Stimulated activated CD8-positive, alpha-beta memory T cell treated with anti-CD3 and anti-CD28 coated beads, Interleukin-2, amount 100 ng/mL, for 1 hour (primary cell): ENCODE measurements around the gene RASSF6.
"Not testable (repeated sequence)": the region's sequence is repeated elsewhere in the genome, so short reads cannot be mapped to it uniquely, and the experiment has no call there.

ENCODE experiments used
- DNase-seq, 2 donors: peaks; one replicate each; pipeline ENCODE4 v3.0.0-alpha.2; 2020; ENCODE audit warnings: low read depth in 2 of 2

Gene RASSF6

DNA sequence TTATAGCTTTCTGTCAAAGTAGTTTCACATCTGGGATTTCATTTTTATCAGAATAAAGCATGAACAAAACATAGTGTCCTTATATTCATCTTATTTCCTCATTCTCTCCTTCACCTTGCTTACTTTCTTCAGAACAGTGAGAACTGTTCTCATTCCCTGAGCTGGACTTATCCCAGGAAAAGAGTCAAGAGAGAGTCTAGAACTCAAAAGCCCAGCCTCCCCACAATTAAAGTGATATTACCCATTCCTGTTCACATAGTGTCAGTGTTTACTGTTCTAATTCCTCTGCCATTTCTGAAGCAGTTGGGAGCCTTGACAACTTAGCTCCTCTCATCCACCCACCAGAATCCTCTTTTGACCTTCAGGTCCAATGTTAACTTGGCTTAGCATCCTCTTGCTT lies 42.9 kb downstream of the RASSF6 start:
- no peak for DNase-seq

DNA sequence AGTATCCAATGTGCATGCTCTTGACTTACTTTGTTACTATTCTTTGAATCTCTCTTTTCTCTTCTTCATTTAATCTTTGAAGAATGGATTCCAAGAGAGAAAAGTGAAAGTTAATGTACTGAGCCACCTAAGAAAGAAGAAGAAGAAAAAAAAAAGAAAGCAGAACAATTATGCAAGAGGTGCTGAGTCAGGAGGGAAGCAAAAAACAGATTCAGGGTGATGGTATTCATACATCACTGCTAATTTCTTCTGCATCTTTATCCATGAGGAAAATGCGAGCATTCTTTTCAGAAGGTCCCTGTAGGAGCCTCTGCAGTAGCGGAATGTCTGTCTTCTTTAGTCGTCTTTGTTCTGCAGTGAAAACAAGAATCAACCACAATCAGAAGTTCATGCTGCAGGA lies 43.9 kb downstream of the RASSF6 start:
- DNase-seq = no peak

DNA sequence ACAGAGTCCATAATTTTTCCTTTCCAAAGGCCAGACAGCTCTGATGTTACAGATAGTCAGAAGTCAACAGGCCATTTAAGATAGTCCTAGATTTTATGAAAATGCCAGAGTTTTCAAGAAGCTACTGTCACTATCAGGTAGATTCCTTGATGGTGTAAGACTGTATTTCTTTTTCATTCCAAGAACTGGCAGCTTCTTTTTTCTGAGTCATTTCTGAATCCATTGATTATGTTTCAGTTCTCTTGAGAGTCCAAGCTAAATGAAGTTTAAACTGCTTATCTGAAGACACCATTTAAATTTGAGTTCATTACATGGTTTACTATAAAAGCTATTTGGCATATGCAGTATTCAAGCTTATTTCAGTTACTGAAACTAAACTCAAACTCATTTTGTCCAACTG lies 44.6 kb downstream of the RASSF6 start:
- DNase-seq = no peak

DNA sequence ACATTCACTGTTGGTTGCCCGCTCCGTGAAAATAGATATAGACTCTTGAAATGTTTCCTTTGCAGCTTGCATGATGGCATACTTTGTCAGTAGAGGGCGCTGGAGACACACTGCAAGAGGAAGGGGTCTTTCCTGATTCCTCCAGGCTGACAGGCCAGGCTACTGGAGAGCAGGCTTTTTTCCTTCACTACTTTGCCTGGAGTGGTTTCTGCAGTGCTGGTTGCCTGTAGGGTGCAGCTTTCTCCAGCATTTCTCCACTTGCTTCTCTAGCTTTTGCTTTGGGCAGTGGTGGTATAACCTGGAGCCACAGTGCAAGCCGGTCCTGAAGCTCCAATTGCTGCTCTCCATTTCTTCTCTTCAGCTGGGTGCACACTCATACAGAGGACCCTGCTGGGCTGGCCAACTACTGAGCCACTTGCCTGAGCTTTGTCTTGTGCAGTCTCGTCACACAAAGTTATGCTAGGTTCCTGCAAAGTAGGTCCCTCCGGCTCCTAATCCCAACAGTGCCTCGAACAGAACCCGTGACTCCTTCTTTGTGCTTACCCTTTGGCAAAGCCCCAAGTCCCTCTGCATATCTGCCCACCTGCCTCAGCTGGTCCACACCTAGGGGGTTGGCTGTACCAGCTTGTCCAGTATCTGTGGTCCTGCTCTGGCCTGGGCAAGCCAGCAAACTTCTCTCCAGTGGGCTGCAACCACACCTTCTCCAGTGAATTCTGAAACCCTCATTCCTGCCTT lies 46.3 kb downstream of the RASSF6 start:
- DNase-seq = no peak

DNA sequence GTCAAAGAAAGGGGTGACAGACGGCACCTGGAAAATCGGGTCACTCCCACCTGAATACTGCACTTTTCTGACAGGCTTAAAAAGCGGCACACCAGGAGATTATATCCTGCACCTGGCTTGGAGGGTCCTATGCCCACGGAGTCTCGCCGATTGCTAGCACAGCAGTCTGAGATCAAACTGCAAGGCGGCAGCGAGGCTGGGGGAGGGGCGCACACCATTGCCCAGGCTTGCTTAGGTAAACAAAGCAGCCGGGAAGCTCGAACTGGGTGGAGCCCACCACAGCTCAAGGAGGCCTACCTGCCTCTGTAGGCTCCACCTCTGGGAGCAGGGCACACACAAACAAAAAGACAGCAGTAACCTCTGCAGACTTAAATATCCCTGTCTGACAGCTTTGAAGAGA lies 69.4 kb downstream of the RASSF6 start:
- DNase-seq = not testable (repeated sequence)

DNA sequence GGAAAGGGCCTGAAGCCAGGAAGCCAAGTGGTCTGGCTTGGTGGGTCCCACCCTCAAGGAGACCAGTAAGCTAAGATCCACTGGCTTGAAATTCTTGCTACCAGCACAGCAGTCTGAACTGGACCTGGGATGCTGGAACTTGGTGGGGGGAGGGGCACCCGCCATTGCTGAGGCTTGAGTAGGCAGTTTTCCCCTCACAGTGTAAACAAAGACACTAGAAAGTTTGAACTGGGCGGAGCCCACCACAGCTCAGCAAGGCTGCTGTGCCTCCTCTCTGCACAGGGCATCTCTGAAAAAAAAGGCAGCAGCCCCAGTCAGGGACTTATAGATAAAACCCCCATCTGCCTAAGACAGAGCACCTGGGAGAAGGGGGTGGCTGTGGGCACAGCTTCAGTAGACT lies 75.6 kb downstream of the RASSF6 start:
- DNase-seq = no peak

DNA sequence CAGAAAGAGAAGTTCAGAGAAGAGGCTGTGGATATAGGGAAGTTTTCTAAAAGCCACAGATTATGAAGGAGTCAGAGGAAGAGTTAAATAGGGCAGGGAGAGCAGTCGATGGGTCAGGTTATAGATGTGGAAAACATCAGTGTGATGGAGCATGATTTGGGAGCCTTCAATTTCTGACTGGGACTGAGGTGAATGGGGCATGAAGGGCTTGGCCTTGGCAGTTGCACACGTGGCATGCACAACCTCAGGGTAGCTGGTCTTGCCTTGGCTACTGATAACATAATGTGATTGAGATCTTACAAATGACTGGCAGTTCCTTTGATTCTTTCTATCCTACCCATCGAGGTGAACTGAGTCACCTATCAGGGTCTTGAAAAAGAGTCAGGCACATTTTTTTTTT lies 79.0 kb downstream of the RASSF6 start:
- no peak for DNase-seq

DNA sequence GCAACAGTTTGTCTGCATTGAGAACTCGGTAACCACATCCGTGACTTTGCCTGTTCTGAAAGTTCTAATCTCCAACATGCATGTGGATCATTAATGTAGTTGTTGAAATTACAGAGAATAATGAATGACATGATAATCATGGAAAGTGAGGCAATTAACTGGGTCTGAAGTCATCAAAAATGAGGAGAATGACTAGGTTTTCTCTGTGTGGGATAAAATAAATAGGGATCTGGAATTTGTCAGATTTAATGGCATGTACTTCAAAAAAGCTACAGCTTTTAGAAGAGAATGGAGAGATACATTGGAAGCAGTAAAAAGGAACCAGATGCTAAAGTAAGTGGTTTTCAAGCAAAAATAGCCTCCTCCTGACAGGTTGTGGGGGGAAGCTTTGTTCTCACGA lies 79.4 kb downstream of the RASSF6 start:
- DNase-seq = no peak

DNA sequence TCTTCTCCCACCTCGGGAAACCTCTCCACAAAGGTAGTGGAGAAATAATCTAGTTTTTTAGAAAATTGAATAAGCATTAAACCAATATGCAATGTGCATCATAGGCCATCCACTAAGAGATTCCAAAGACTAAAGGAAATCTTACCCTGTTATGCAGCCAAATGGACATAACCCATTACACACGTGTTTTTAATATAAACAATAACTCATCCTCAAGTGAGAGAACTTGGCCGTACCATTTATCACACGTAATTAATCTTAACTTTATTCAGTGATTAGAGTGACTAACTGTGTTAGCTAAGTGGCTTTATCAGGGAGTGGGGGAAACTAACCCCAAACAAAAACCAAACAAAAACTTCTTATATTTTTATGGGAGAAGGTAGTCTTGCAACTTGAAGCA lies 80.8 kb downstream of the RASSF6 start:
- no peak for DNase-seq

DNA sequence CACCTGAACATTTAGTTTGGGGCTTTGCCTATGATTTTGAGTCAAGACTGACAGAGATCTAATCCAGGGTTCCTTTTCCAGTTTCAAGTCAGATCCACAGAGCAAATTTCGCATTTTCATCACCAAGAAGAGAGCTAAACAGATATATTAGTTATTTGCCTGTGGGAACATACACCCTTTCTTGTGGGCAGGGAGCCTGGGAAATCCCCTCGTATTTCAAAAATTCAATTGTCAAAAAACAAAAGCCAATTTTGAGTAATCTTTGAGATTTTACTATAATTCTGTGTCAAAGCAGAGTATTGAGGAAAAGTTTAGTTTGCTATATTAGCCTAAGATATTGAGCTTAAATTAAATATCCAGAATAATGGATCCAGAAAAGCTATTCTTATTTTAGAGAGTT lies 82.1 kb downstream of the RASSF6 start:
- DNase-seq = no peak

DNA sequence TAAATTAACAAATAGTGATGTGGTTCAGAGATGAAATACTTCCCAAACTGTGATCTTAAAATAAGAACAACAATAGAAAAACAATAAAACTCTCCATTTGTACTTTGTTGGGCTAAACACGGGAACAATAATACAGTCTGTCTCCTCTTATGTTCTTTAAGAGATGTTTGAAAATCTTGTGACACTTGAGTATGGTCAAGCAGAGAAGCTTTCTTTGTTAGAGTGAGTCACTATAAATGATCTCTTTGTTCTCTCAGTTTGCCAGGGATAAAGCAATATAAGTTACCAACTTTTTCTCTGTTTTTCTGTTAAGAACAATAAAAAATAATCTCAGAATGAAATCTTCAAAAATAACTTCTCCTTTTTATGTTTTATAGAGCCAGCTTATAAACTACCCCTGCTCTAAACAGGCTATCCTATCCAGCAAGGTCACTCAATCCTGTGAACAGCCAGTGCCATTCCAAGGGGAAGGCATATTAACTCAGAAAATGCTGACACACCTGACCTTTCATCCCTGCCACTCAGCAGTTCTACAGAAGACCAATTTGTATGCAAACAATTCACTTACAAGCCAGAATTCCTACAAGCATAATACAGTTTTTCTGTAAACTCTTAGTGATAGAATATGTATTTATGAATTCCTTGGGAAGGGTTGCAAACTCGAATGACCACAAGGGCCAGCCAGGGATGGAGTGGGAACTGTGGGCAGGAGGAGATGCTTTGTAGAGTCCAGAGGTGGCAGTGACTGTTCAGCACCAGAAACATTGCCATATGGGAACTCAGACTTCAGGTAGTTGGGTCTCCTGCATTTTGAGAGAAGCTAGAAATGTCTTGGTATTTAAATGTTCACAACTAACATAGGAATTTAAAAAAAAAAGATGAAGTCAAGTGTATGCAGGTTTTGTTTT lies 86.5 kb downstream of the RASSF6 start:
- DNase-seq = no peak

DNA sequence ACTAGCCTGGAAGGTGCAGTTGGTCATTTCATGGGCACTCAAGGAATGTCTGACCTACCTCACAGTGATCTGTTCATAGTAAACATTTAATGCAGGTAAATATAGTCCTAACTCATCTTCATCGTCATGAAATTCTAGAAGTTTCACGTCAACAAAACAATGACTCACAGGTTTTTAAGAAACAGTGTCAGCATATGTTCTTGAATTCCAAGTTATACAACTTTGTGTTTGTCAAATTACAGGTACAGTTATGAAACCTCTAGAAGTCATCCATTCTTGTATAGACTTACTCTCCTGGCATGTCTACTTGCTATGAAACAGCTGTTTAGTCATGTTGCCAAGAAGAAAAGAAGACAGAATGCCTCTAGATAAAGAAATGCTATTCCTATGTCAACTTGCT lies 92.1 kb downstream of the RASSF6 start:
- DNase-seq = no peak

DNA sequence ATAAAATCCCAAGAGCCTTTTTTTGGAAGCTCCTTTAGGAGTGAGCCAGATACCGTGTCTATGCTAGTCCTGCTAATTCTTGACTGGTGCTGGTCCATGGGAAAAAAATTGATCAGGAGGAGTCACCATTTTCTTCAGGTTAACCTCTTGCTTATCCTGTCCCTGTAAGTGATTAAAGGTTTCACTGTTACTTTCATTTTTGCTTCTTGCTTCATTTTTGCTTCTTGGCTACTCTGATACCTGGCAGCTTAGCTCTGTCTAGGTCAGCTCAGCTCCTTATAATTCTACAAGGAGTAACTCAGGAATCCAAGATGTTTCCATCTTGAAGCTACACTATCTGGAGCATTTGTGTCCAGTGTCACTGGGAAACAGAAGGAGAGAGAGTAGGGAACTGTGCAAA lies 93.0 kb downstream of the RASSF6 start:
- DNase-seq = no peak

DNA sequence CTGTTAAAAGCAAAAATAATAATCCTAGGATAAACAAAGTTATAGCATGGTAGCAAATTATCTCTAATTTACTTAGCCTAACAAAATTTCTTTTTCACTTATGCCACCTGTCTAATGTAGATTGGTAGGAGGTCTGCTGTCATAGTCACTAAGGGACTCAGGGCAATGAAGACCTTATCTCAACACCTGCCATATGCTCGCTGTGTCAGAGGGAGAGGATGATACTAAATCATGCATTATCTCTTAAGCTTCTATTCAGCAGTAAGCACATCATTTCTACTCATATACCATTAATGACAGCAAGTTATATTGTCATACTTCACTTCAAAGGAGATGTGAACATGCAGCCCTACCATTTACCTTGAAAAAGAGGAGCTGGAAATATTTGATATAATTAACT lies 94.6 kb downstream of the RASSF6 start:
- DNase-seq = no peak

DNA sequence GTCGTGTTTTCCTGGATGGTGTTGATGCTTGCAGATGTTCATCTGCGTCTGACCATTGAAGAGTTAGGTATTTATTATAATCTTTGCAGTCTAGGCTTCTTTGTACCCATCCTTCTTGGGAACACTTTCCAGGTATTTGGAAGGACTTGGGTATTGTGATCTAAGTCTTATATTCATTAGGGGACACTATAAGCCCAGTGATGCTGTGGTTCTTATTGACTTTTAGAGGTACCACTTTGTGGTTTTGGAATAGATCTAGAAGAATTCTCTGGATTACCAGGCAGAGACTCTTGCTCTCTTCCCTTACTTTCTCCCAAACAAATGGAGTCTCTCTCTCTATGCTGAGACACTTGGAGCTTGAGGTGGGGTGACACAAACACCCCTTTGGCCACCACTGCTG lies 97.1 kb downstream of the RASSF6 start:
- DNase-seq = no peak
